BE2C (cell line): ENCODE measurements around the gene BUB1B.

ENCODE experiments used
- DNase-seq: peaks from one replicate; pipeline ENCODE4 v3.0.0-alpha.2; 2020
- H3K27me3 ChIP-seq: fragments of 250-450 bp; sonication (Bioruptor Pico); 2 replicates; pipeline ENCODE4 v1.5.1; 2020; ENCODE audit warnings: mild to moderate bottlenecking
- H3K36me3 ChIP-seq: fragments of 250-450 bp; sonication (Bioruptor Pico); 2 replicates; pipeline ENCODE4 v1.5.1; 2020; ENCODE audit warnings: mild to moderate bottlenecking
- H3K4me1 ChIP-seq: fragments of 250-450 bp; sonication (Bioruptor Pico); 2 replicates; pipeline ENCODE4 v1.5.1; 2020
- H3K4me3 ChIP-seq: 2 replicates; pipeline ENCODE4 v1.5.1; 2011; ENCODE audit warnings: low read depth, low read length
- H3K9me3 ChIP-seq: fragments of 250-450 bp; sonication (Bioruptor Pico); 2 replicates; pipeline ENCODE4 v1.5.1; 2020
- TF ChIP-seq, protein P1 (sequence below): IDR thresholded peaks from 2 replicates; pipeline ENCODE4 v1.5.1; 2012; ENCODE audit warnings: mild to moderate bottlenecking, low read depth, low read length

BUB1B gene

DNA sequence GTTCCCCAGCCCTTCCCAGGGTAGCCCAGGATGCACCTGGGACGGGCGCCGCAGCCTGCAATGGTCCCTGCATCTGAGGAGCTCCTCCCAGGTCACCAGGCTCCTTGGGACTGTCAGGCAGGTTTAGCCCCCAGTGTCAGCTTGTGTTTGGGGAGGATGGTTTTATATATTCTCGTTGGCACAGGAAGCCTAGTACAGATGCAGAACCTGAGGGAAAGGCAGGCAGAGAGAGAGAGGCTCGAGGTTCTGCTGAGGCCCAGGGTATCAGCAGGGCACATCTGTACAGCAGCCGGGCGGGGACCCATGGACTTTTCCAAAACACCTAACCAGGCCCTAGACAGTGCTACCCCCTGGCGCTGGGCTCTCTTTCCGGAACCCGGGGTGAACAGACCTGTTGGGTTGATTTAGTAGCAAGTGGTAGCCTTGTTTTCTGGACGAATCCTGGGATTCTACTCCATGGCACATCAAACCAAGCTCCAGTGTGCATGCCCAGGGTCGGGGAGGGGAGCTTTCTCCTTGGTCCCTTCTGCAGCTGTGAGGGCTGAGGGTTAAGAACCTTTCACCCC lies 86.6 kb downstream of the BUB1B start:
- no peak for DNase-seq
- TF ChIP-seq, protein P1, sequence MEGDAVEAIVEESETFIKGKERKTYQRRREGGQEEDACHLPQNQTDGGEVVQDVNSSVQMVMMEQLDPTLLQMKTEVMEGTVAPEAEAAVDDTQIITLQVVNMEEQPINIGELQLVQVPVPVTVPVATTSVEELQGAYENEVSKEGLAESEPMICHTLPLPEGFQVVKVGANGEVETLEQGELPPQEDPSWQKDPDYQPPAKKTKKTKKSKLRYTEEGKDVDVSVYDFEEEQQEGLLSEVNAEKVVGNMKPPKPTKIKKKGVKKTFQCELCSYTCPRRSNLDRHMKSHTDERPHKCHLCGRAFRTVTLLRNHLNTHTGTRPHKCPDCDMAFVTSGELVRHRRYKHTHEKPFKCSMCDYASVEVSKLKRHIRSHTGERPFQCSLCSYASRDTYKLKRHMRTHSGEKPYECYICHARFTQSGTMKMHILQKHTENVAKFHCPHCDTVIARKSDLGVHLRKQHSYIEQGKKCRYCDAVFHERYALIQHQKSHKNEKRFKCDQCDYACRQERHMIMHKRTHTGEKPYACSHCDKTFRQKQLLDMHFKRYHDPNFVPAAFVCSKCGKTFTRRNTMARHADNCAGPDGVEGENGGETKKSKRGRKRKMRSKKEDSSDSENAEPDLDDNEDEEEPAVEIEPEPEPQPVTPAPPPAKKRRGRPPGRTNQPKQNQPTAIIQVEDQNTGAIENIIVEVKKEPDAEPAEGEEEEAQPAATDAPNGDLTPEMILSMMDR: no peak
- Histone ChIP-seq H3K4me3 (no peak overlapping the region), H3K9me3 (no peaks in the 10 kb centered on the region), H3K36me3 (no peaks in the 10 kb centered on the region), H3K27me3 (peaks cover 1% of the 10 kb centered on the region), H3K4me1 (peaks cover 10% of the 10 kb centered on the region)

DNA sequence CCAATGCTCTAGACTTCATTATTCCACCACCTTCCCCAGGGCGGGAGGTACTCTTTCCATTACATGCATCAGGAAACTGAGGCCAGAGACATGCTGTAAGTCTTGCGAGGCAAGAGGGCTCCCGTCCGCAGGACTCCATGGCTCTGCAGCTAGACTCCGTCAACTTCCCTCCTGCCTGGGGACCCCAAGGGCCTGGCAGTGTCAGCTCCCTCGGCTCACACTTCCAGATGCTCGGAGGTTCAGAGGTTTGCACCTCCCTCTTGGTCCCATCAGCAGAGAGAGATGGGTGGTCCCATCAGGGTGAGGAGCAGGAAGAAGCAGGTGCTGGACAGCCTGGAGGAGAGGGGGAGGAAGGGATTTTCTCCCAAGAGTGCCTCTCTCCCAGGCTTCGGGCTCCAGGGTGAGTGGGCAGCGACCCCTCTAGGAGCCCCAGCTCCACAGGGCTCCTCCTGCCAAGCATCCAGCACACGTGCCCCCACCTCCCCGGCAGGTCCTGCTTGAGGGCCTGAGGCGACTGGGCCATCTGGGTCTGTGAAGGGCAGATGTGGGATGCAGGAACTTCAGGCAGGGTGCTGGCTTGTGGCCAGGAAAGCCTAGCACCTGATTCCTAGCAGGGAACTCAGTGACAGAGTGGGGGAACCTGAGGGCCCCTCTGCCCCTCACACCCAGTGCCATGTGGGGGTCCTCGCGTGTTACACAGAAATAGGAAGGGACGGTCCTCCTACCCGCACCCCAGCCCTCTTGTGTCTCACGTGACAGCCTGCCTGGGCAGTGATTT lies 87.3 kb downstream of the BUB1B start:
- Histone ChIP-seq H3K27me3 (peaks cover 5% of the 10 kb centered on the region), H3K9me3 (no peaks in the 10 kb centered on the region), H3K4me1 (peaks cover 10% of the 10 kb centered on the region), H3K36me3 (no peaks in the 10 kb centered on the region), H3K4me3 (no peak overlapping the region)
- TF ChIP-seq, protein P1: no peak
- peak; percentile 78 for DNase-seq

DNA sequence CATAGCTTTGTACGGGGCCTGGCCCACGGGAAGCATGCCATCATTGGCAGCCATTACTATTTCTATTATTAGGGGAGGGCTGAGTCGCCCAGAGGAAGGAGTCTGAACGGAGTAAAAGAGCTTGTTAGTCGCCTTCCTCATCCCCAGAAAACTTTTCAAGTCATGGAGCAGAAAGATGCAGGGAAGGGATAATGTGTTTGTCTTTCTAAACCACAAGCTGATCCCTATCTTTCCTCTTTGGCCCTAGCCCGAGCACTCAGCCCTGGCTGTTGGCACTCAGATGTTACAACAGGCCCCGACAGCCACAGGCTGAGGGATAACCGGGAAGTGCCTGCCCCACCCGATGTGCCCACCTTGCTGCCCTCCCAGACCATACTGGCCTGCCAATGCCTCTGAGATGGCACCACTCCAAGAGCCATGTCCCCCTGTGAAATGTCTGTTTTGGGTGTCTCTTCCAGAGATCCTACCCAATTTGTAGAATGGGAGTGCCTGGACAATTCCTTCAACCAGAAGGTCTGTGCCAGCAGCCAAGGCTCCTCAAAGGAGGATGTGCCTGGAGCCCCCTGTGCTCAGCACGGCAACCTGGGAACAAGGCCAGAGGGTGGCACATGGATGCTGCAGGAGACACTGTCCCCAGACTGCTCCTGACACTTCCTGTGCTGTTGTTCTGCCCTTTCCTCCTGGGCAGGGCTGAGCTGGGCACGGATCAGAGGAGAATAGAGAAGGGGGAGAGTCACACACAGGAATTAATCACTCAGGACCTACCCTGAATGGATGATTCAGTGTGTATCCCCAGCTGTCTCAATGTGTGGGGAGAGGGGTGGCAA lies 88.8 kb downstream of the BUB1B start:
- Histone ChIP-seq H3K4me3 (no peak overlapping the region), H3K4me1 (peaks cover 10% of the 10 kb centered on the region), H3K36me3 (no peaks in the 10 kb centered on the region), H3K27me3 (peaks cover 5% of the 10 kb centered on the region), H3K9me3 (no peaks in the 10 kb centered on the region)
- DNase-seq: no peak
- TF ChIP-seq, protein P1: no peak

DNA sequence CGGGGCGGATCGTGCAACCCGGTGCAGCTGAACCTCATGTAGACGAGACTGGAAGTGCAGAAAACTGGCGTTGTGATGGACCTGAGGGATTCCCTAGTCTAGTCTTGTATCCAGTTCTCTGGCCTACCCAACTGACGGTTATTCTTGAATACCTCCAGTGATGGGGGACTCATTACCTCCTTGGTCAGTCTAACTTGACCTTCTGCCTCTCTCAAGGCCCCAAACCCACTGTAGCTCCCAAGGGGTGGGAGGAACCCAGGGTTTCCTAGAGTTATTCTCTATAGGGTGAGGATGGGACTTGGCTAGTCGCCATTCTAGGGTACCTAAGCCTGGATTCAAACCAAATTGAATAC lies 89.4 kb downstream of the BUB1B start:
- Histone ChIP-seq H3K9me3 (no peaks in the 10 kb centered on the region), H3K4me1 (peaks cover 10% of the 10 kb centered on the region), H3K4me3 (no peak overlapping the region), H3K36me3 (no peaks in the 10 kb centered on the region), H3K27me3 (peaks cover 5% of the 10 kb centered on the region)
- TF ChIP-seq, protein P1: no peak
- DNase-seq: no peak

DNA sequence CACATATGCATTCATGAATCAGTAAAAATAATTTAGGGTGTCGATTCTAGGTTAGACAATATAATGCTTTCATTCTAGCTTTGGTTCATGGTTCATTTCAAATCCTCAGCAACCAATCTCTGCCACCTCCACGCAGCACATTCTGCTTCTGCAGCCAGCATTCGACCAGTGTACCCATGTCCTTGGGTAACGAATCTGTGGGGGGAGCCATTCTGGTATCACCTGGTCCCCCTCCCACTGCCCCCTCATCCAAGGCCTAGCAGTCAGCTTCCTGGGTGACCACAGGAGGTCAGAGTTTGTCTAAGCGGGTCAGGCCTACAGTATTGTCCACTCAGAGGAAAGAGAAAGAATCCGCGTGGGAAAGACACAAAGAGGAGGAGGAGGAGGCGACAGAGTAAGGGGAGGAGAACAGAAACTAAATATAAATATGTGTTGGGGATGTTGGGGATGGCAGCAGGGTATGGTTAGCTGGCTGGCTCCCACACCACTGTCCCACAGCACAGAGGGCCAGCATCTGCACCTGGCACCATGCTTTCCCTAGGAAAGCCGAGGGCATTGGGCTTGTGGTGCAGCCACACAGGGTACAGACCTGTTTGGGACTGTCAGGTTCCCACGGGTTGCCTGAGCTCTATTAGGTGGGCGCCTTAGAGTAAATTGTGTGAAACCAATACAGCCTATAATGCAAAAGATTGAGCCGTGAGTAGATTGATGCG lies 90.1 kb downstream of the BUB1B start:
- DNase-seq: no peak
- Histone ChIP-seq H3K4me1 (peaks cover 10% of the 10 kb centered on the region), H3K4me3 (no peak overlapping the region), H3K27me3 (peaks cover 5% of the 10 kb centered on the region), H3K36me3 (no peaks in the 10 kb centered on the region), H3K9me3 (no peaks in the 10 kb centered on the region)
- TF ChIP-seq, protein P1: no peak
